Ovary (tissue), 3 donors: ENCODE data around the gene MMP7.

Source experiments
- EP300 ChIP-seq: sonication (generic); formaldehyde crosslinking; IDR thresholded peaks from one replicate; pipeline ENCODE4 v1.6.1; 2017; ENCODE audit warnings: antibody characterized with exemption
- POLR2A ChIP-seq: fragments of 450-650 bp; IDR thresholded peaks from one replicate; pipeline ENCODE4 v1.6.1; 2017; ENCODE audit warnings: antibody characterized with exemption, mild to moderate bottlenecking, moderate library complexity
- TF ChIP-seq, protein P1 (sequence below), 3 donors: fragments of 450-650 bp in 2 of 3; fragments of 200-600 bp in 1 of 3; IDR thresholded peaks; one replicate each; pipeline versions ENCODE4 v1.5.1 to v1.8.0; 2016 to 2022; ENCODE audit warnings: antibody characterized with exemption in 3 of 3, mild to moderate bottlenecking in 1 of 3
- donor health status: DM: no; HTN: no; CAD: no.

DNA sequence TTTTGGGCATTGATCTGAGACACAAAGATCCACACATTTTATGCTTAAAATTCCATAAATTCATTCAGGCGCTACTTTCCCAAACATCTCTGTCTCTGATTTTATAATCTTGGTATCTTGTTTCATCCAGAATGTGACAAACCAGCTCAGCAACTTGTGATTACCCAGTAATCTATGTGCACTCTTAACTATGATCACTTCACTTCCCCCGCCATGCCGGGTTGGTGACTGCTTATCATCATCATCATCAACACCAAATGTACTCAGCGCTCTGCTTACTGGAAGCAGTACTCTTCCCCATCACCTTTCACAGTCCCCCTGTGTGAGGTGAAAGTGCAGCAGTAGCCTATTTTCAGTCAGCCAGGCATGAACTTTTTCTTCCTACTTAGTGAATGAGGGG lies 15.2 kb upstream of the MMP7 start:
- TF ChIP-seq, protein P1, sequence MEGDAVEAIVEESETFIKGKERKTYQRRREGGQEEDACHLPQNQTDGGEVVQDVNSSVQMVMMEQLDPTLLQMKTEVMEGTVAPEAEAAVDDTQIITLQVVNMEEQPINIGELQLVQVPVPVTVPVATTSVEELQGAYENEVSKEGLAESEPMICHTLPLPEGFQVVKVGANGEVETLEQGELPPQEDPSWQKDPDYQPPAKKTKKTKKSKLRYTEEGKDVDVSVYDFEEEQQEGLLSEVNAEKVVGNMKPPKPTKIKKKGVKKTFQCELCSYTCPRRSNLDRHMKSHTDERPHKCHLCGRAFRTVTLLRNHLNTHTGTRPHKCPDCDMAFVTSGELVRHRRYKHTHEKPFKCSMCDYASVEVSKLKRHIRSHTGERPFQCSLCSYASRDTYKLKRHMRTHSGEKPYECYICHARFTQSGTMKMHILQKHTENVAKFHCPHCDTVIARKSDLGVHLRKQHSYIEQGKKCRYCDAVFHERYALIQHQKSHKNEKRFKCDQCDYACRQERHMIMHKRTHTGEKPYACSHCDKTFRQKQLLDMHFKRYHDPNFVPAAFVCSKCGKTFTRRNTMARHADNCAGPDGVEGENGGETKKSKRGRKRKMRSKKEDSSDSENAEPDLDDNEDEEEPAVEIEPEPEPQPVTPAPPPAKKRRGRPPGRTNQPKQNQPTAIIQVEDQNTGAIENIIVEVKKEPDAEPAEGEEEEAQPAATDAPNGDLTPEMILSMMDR (IDR thresholded peaks at IDR 0.05): no peak
- no peak for TF ChIP-seq POLR2A
- TF ChIP-seq EP300: no peak
